HG03039 (cell line): ENCODE data around the gene SEC14L5.
"Not testable (repeated sequence)": the region's sequence is repeated elsewhere in the genome, so short reads cannot be mapped to it uniquely, and the experiment has no call there.

Experiments used
- ATAC-seq: cut with Tn5 transposase; IDR thresholded peaks from one replicate; pipeline ENCODE4 v1.9.1; 2021; ENCODE audit warnings: mild to moderate bottlenecking, moderate library complexity; ENCODE audit not compliant: unreplicated experiment

SEC14L5 gene

DNA sequence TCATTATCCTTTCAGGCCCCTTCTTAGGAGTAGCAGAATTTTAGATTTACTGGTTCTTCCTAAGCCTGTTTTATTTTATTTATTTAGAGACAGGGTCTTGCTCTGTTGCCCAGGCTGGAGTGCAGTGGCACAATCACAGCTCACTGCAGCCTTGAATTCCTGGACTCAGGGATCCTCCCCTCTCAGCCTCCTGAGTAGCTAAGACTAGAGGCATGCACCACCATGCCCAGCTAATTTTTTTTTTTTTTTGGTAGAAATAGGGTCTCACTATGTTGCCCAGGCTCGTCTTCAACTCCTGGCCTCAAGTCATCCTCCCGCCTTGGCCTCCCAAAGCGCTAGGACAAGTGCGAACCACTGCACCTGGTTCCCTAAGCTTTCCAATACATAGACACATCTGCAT lies 28.5 kb upstream of the SEC14L5 start:
- not testable (repeated sequence) for ATAC-seq

DNA sequence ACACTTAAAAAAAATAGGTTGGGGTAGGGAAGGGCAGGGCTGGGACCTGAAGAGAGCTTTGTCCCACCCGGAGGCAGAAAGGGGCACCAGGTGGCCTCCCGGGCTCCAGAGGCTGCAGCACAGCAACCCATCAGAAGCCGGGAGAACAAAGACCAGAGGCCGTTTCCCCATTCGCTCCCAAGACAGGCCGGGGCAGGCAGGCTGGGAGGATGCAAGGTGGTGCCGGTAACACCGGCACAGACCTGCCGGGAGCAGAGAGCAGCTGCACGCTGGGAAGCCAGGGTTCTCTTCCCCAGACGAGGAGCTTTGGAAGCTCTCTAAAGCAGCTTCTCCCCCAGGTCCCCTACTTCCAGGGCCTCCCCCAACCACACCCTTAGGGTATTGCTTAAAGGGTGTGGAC lies 26.7 kb upstream of the SEC14L5 start:
- no peak for ATAC-seq

DNA sequence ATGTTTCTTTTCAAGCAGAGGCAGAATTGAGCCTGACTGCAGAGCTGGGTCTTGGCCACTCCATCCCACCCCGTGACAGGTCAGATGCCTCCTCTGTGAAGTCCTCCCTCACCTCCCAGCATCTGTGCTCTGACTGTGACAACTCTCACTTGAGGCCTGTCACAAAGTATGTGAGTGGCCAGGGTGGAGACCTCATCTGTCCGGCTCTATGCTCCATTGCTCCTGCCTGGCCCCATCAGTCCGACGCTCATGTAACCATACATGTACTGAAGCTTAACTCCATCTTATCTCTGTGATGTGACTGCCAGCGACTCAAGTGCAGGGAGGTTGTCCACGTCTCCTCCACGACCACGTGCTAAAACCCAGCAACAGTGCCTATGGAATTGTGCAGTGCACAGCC lies 24.7 kb upstream of the SEC14L5 start:
- no peak for ATAC-seq

DNA sequence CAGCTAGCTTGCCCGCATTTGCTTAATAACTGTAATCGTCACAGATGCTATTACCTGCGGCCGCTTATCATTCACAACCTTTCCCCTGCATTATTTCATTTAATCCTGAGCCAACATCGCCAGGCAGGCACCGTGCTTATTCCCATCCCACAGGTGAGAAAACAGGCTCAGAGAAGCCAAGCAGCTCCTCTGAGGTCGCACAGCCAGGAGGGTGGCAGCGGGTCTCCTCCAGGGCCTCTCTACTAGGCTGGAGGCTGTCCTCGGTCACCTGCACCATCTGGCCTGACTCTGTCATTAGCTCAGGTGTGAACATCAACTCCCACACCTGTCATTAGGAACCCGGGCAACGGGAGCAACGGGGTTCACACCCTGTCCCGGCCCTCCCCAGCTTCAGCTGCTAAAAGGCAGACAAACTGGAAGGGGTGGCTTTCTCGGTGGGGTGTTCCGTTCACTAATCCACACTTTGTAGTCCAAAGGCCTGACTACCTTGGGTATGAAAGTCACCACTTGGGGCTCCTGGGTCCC lies 24.2 kb upstream of the SEC14L5 start:
- no peak for ATAC-seq

DNA sequence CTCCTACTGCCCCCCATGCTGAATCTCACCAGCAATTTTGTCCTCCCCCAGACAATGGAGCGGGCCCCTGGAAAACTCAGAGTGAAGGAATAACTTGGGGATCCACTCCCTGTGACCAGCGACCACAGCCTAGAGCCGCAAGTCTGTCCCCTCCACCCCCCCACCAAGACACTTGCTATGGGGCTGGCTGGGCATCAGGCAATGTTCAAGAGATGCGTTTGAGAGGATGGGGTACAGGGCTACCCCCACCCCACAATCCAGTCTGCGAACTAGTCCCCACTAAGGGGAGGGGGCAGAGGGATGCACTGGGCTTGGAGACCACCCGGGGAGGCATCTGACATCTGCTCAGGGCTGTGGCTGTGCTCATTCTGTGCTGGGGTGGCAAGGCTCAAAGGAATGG lies 23.5 kb upstream of the SEC14L5 start:
- no peak for ATAC-seq

DNA sequence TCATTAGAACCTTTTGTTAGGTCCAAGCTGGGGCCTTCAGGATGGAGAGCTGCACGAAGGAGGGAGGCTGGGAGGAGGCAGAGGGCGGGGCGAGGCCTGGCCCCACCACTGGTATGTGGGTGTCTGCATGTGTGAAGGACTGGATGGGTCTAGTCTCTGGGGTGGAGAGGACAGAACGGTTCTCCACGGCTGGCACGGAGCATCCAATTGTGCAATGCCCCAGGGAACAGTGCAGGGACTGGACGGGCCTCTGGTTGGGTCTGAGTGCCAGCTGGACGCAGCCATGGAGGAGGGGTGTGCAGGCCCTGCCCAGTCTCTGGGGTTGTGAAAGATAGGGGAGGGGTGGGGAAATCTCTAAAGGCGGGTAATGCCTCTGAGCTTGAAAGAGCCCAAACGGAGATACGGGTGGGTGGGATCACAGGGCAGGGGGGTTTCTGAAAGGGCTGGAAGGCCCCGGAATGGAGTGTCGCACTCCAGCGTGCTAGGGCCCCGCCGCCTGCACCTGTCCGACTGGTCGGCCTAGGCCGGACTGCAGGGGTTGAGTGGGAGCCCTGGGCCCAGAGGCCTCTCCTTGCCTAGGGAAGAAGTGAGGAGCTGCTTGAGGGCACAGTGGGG lies 22.8 kb upstream of the SEC14L5 start:
- no peak for ATAC-seq

DNA sequence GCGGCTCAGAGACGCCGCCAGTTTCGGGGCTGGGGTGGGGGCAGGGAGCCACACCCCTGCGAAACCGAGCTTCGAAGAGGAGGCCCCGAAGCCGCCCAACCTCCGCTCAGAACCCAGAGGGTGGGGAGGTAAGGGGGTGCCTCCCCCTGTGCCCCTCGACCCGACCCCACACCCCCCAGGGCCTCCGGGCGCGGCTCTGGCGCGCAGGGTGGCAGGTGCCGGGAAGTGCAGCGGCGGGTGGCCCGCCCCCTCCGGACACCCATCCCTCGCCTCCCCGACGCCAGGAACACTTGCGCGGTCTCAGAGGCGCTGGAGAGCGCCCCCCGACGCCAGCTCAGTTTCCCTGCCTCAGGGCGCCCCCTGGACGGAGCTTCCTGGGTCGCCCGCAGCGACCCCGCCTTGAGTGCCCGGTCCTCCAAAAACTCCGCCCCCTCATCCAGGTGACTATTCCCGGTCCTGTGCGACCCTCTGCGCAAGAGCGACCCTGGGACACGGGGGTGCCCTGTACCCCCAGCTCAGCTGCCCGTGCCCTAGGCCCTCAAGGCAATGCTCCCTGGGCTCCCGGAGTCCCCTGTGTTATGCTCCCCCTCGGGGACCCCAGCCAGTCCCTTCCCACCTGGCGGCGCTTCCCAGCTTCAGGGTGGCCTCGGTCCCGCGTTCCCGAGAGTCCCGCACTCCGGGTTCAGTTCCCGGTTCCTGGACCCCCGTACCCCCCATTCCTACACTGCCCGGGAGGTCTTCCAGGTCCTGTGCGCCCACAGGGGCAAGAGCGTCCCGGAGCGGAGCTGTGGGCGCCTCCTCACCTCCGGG lies 21.7 kb upstream of the SEC14L5 start:
- no peak for ATAC-seq

DNA sequence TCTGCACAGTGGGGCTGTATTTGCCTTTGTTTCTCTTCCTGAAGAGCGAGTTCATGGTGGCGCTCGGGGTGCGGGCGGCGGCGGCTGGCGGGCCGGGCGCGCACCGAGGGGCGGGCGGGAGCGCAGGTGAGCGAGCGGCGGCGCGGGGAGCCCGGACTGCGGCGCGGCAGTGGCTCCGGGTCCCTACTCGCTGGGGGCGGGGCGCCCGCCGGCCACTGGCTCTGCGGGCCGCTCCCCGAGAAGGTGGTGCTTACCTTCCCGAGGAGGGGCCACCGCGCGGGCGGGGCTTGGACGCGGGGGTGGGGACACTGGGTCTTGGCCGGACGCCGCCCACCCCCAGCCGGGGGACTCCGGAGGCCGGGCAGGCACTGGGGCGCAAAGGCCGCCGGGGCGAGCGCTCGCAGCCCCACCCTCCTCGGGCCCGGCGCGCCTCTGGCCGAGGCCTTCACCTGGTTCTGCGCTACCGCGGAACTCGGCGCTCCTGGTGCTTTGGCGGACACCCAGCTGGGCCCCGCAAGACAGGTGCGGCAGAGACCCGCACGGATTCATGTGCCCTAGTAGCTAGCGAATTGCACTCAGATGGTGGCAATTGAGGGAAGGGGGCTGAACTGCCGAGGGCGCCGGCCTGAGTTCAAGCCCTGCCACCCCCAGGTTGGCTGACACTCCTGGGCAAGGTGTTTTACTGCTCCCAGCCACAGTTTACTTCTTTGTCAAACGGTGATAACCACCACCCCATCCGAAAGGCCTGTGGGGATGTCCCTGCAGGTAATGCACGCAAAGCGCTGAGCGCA lies 20.9 kb upstream of the SEC14L5 start, which contains the start of gene PPL:
TSS of gene PPL (minus strand) at position 158 of the 791 bp plus-strand sequence. CDS start at position 55, 103 bp downstream.
- ATAC-seq: no peak

DNA sequence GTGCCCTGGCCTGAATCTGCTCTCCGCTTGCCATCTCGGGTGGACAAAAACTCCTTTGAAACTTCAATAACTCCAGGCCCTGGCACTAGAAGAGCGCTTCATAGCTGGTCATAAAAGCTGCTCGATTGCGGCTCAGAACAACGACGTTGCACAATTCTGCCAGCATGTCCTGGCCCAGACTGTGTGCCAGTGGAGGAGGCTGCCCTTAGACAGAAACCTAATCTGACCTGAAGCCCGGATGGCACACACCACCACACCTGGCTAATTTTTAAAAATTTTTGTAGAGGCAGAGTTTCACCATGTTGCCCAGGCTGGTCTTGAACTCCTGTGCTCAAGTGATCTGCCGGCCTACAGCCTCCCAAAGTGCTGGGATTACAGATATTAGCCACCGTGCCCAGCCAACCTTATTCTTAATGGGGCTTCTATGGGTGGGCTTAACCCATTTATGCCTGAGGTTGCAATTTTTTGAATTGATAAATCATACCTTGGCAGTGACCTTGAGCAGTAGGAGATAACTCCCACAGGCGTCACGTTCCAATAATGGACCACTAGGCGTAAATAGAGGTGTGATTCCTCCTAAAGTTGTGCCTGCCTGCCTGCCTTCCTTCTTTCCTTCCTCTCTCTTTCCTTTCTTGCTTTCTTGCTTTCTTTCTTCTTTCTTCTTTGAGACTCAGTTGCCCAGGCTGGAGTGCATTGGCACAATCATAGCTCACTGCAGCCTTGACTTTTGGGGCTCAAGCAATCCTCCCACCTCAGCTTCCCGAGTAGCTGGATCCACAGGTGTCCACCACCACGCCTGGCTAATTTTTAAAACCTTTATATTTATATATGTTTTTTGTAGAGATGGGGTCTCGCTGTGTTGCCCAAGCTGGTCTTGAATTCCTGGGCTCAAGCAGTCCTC lies 20.1 kb upstream of the SEC14L5 start:
- ATAC-seq: no peak

DNA sequence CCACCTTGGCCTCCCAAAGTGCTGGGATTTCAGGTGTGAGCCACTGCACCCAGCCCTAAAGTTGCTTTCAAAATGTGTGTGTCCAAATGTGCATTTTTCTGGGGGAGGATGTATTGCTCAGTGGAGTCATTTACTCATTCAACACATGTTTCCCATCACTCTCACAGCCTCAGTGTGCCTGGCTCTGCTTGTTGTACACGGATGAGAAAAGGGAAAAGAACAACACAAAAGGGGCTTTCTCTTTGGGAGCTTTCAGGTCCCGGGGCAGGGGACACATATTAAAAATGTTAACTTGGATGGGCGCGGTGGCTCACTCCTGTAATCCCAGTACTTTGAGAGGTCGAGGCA lies 19.5 kb upstream of the SEC14L5 start:
- ATAC-seq: no peak

DNA sequence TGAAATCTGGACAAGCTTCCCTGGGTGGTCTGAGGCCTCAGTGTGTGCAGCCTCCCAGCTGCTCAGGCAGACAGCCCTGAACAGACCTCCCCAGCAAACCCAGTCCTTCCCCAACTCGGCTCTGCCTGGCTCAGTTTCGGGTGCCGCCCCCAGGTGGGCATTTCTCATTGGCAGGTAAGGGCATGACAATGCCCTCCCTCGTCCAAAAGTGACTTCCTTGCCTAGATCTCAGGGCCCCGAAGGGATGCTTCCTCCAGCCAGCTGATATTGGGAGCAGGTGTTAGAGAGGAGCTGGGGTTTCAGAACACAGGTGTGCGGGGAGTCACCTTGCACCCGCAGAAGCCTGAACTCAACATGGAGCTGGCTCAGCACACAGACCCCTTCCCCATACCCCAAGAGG lies 17.4 kb upstream of the SEC14L5 start:
- ATAC-seq: no peak

DNA sequence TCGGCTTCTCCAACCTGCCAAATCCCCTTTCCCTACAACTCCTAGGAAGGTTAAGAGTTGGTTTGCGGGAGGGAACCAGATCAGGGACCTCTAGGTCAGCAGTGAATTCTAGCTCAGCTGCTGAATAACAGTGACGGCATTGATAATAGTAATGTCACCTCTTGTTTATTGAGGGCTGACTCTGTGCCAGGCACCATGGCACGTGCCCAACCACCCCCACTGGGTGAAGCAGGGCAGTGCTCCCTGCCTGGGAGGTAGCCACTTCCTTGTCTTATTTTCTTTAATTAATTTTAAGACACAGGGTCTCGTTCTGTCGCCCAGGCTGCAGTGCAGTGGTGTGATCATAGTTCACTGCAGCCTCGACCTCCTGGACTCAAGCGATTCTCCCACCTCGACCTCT lies 15.6 kb upstream of the SEC14L5 start:
- no peak for ATAC-seq

DNA sequence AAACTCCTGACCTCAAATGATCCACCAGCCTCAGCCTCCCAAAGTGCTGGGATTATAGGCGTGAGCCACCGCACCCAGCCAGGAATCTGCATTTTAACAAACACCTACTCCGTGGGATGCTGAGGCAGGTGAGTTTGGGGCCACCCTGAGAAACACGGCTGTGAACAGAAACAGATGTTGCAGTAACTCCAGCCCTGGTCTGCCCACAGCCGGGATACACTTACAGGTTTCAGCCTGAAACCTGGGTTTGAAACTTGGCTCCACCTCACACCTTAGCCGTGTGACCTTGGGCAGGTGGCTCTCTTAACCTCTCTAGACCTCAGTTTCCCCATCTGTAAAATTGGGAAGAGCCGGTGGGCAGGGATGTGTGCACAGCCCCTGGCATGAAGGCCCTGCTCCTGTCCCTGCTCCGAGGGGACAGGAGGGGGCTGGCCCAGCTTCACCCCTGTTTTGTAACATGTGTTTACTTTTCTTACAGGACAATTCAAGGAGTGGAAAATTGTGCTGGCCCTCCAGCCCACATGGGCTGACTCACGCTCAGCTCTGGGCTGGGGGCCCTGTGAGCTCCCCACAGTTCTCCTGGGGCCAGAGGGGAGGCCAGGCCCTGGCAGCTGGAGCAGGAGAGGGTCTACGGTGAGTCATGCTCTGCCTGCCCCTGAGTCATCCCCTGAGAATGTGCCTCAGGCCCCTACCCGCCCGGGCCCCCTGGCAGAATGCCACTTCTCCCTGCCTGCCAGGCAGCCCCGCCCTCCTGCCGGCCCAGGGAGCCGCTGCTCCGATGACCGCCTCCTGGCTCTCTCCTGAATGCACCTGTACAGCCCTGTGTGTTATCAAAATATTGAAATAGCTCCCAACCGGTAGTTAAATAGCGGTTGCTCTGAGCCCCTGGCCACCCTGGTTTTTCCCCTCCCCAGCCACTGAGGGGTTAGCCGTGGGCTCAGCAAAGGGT lies 13.5 kb upstream of the SEC14L5 start:
- no peak for ATAC-seq

DNA sequence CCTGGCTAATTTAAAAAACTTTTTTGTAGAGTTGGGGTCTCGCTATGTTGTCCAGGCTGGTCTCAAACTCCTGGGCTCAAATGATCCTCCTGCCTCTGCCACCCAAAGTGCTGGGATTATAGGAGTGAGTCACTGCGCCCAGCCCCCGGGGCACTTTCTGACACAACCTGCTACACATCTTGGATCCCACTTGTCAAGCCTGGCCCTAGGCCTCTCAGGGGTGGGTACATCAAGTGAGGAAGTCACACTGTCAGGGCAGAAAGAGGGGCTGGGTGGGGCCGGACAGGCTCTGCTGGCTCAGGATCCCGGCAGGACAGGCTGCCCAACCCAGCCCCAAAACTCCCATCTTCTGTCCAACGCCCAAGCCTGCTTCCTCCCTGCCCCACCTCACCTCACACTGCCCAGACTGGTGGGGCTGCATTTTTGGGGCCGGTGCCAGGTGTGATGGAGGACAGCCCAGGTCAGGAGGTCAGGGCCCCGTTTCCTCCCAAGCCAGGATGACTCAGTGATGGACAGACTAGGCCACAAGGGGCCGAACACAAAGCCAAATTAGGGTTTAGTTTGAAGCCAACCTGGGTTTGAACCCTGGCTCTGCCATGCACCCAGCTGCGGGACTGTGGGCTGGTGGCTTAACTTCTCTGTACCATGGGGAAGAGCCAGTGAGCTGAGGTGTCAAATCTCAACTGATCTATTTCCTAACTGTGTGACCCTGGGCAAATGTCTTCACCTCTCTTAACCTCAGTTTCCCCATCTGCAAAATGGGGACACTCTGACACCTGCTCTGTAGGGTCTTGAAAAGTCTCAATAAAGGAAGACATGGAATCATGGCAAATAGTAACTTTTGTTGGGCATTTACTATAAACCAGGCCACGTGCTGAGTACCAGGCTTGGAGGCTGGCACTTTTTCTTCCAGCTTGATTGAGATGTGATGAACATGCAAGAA lies 12.3 kb upstream of the SEC14L5 start:
- ATAC-seq: no peak

DNA sequence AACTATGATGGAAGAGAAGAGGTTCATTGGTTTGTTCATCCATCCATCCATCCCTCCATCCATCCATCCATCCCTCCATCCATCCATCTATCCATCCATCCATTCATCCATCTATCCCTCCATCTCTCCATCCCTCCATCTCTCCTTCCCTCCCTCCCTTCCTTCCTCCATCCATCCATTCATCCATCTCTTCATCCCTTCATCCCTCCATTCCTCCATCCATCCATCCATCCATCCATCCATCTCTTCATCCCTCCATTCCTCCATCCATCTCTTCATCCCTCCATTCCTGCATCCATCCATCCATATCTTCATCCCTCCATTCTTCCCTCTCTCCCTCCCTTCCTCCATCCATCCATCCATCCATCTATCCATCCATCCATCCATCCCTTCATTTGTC lies 11.2 kb upstream of the SEC14L5 start:
- ATAC-seq: no peak

DNA sequence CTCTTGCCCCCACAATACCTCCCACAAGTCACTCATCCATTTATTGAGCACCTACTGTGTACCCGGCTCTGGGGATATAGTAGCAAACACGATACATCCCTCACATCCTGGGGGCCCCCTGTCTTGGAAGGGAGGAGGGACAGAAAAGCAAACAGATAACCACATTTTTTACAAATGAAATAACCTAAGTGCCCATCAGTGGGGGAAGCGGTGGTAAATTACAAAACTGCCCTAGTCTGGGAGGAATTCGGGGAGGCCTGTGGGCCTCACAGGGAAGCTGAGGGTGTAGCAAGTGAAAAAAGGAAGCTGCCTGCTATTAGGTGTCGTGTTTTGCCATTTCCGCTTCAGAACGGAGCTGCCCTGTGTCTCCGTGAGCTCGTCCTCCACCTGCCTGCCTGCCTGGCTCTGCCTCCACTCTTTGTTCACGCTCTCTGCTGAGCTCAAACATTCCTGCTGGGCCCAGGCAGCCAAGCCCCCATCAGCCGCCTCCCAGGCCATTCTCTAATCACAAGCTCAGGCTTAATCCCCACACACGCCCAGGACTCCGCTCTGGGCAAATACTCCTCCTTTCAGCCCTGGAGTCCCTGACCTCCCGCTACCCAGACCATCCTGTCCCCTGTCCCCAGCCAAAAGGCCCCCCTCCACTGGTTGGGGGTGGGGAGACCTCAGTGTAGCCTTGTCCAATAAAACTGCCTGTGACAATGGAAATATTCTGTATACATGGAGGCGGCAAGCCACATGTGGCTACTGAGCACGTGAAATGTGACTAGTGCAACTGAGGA lies 10.2 kb upstream of the SEC14L5 start:
- no peak for ATAC-seq

DNA sequence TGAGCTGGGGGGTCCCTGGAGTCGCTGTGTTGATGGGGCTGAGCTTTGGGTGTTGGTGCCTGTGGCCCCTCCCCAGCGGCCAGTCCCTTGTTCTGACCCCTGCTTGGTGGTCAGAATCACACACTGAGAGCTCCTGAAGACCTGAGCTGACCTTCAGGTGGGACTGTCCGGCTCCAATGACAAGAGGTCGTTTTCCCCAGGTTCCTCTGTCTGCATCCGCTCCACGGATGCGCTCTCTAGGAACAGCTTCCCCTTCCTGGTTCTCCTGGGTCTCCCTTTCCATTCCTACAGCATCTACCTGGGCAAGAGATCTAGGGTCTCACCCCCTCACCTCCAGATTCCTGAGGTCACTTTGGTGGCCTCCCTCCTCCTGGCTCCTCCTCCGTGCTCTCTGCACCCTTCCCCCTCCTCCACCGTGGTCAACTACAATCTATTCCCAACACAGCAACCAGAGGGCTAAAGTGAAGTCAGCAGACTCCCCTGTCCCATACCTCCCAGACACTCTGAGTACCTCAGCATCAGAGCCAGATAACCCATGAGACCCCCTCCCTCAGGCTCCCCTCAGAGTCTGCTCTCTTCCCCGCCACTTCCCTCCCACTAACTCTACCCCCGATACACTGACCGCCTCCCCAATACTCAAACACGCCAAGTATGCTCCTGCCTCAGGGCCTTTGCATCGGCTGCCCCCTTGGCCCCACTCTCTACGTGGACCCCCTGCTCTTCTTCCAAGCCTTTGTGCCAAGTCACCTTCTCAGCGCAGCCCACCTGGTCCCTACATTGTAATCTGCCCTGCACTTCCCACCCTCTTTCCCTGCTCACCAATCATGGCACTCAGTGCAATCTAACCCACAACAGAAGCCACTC lies 9.0 kb upstream of the SEC14L5 start:
- ATAC-seq: no peak
